ENCODE results near the gene PTGDR2.

Gene PTGDR2

DNA sequence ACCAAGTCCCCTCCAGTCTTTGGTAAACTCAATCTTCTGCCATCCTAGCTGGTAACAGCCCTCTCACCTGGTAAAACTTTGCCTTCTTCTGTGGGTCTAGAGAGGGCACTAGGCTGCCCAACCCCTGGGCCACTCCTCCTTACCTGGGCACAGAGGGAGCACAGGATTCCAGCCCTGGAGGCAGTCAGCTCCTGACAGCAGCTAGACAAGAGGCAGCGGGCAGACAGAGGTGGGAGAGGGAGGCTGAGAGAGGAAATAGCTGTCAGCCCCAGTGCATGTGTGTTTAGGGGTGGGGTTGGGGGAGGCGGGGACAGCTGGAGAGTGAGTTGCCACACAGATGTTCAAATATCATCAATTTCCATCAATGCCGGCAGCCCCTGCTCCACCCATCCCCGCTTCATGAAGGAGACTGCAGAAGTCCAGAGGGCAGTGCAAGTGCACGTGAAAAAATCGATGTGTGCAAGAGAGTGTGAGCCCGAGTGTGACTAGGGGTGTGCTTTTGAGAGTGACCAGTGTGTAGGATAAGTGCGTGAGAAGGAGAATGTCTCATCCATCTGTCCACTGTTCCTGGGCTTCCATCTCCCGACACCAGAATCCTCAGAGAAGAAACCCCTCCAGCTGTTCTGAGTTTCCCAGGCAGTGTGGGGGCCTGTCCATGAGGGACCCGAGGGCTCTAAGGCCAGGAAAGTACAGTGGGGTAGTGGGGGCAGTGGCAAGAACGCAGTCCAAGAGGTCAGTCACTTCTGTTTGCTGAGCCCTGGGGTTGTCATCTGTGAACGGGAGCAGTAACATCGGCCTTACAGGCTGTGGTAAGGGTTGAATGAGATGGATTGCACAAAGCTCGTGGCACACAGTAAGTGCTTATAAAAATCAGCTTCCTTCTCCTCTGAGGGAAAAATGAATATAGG, at the start of gene PTGDR2:
Gene PTGDR2 (minus strand): TSS at position 225 of the 908 bp plus-strand sequence. CDS start 2,228 bp downstream, outside the sequence.
- no peak for DNase-seq

DNA sequence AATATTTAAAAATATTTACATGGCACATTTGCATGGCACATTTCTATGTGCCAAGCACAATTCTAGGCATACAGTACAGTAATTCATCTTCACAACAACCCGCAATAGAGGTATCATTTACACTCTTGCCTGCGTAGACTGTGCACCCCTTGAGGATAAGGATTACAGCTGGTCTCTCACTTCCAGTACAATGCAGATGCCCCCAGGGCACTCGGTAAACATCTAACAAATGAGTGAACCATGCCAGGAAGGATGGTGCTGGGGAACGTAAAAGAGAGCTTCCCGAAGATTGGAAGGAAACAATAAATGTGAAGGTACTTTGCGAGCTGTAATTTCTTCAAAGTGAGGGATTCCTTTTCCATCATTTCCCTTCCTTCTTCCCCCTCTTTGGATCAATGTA, 49.3 kb upstream of the PTGDR2 start:
- no peak for DNase-seq

DNA sequence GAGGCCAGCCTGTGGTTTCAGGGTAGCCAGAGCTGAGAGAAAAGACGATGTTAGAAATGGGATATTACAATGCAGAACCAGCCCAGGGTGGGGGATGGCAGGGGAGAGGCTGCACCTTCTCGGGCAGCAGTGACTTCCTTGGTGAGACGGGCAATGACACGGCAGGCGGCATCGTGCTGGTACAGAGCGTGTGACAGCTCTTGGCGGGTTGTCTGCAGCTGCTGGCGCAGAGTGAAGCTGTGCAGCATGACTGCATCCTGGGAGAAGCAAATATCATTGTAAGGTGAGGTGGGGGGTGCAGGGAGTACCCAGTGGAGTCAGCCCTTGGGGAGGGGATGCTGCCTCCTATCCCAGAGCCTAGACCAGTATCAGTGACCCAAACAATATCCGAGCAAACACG, 46.9 kb upstream of the PTGDR2 start:
- DNase-seq = no peak

DNA sequence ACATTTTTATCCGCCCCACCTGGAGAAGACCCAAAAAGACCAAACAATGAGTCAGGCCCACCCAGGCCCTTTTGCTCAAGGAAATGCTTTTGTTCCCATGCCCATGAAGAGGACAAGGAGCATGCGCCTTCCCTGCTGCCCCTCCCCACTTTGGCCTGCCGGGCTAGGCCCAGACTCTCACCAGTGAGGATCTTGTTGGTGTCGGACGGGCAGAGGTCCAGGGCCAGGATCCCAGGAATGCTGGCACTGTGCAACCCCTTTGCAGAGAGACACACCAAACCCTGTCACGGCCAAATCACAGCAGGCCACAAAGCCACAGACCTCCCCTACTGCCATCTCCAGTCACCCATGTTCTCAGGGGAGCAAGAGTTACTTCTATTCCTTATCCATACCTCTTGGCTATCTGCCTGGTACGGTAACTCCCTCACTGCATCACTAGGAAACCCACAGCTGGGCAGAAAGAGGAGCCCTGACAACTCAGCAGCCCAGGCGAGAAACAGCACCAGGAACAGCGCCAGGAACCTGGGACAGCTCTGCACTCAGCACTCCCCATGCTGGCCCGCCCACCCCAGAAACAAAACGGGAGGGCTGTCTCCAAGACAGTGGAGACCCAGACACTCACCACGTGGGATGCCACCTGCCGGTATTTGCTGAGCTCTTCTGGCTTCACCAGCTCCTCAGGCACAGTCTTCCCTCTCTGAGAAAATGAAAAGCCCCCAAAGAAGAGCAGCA, 45.1 kb upstream of the PTGDR2 start:
- DNase-seq = no peak

DNA sequence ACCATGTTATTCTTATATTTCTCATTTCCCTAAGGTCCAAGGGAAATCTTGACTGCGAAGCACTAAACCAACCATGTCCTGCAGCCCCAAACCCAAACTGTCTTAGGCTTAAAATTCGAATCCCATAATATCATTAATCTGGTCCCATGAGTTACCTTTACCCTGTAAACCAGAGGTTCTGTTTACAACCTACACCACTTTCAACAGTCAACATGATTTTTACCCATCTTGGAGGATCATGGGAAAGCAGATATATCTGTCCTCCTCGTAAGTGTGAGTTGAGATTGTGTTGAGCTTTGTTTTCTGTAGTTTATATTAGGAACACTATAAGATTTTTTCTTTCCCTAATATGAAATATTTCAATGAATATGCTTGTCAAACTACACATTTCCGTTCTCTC, 44.2 kb upstream of the PTGDR2 start:
- DNase-seq = no peak

DNA sequence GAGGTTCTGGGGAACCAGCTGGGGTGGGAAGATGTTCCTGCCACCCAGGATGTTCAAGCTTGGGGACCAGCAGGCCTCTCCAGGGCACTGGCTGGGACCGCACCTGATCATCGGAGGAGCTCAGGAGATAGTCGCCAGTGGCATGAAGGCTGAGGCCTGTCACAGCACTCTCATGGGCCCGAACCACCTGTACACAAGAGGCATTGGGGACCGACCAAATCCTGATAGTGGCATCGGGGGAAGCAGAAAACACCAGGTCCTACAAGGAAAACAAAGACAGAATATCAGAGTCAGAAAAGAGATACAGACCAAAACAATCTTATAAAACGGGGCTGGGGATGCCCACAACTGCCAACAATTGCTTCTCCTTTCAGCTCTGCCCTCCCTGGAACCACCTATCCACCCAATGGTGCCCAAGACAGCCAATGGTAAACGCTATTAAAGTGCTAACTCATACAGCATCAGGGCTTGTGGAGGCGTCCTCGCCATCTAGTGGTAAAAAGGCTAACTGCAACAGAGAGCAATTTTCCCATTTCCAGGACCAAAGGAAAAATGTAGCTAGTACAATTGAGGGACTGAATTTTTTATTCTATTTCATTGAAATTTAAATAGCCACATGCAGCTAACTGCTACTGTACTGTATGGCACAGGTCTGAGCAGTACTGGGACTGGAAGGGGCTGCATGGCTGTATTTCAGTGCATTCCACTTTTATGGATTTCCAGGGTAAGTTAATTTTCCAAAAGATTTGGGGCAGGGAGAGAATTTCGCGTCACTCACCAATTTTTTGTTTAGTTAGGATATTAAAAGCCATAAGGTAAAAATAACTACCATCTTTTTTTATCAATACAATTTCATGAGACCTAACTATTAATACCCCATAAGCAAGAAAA, 43.5 kb upstream of the PTGDR2 start:
- peak; percentile 67 to 76 (median 75) for DNase-seq

DNA sequence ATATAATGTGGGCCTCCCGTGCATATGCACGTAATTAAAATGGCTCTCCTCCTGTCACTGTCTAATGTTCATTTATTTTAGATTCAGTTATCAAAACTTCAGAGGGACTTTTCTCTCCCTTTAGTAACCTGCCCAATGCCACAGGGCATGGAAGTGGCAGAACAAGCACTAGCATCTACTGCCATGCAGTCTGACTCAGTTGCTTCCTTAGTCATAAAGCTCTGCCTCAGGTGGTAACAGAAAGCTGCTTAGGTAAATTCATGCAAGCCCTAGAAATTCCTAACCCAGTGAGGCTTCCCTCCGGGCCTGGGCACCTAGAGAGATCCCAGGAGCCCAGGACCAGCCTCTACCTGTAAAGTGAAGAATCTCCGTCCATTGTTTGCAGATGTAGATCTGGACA, 41.7 kb upstream of the PTGDR2 start:
- no peak for DNase-seq

DNA sequence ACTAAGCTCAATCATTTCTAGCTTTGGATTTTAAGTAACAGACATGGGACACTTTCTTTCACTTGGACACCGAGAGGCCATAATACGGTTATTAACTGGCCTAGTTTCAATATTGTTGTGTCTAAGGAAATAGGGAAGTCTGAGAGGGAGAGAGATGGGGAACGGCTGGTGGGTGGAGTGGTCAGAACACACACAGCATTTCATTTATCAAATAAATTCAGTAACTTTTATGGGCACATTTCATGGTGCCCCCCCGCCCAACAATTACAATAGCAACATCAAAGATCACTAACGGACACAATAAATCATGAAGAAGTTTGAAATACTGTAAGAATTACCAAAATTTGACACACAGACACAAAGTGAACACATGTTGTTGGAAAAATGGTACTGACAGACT, 39.9 kb upstream of the PTGDR2 start:
- peak in 1 of 3 donors; percentile 13 for DNase-seq

DNA sequence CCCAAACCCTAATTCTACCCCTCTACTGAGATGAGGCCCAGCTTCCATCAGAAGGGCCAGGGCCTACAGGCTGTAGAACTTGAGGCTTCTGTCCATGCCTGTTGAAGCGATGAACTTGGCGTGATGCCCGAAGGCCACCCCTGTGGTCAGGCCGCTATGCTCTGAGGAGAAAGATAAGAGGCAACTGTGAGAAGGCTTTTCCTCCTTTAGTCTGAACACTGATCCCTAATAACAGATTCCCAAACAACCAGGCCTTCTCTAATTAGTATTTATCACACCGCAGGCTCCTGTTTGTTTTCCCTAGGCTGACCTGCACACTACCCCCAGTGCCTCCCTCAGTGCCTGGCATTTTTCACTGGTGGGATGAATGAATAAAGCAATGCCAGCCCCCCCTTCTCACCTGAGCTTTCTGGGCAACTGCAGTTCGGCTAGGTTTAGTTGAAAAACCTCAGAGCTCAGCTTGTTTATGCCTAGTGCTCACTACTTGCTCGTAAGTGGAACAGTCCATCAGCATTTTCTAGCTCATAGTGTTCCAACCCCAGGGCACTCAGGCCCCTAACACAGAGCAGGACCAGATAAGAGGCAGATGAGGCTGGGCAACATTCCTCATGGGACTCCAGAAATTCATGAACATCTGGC, 35.5 kb upstream of the PTGDR2 start:
- DNase-seq = no peak

DNA sequence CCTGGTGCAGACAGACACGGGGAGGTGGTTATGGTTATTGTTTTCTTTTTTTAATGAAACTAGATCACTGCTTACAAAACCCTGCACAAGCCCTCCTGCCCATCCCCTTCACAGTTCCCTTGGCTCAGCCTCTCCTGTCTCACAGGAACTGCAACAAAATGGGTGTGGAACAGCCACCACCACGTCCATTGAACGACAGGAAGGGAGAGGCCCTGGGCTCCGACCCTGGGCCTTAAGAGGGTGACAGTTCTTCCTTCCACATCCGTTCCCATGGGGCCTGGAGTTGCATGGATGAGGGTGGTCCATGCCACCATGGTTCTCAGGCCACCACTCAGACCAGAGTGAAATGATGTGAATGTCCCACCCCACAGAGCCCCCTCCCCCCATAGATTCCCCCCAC, 34.9 kb upstream of the PTGDR2 start:
- DNase-seq = no peak

DNA sequence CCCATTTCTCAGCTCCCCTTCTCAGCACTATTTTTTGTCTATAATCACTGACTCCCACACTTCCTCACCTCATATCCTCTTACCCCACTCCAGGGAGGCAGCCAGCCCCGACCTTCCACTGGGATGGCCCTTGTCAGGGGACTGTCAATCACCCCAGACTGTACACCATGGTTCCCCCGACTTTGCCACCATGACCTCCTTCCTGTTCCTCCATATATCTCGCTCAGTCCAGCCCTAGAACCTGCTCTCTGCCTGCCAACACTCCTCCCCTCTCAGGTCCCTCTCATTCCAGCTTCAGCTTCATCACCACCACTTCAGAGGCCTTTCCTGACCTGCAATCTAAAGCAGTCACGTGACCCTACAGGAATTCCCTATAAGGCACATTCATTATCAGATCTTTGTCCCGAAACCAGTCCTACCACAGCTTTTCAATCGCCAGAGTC, 34.1 kb upstream of the PTGDR2 start:
- no peak for DNase-seq

DNA sequence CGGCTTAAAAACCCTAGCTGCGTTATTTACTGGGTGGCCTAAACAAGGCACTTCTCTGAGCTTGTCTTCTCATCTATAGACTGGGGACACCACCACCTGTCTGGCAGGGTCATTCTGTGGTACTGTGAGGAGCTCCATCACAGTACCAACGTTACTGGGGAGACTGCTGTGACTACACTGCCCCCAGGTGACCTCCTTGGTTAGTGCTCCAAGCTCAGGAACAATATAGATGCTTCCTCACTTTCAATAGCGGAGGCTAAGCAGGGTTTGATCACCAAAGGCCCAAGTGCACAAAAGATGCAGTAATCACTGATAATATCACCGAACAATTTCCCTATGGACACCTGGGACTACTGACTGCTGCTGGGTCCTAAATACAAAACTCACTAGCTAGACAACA, 31.8 kb upstream of the PTGDR2 start:
- DNase-seq = peak; percentile 53 to 64 (median 64)

DNA sequence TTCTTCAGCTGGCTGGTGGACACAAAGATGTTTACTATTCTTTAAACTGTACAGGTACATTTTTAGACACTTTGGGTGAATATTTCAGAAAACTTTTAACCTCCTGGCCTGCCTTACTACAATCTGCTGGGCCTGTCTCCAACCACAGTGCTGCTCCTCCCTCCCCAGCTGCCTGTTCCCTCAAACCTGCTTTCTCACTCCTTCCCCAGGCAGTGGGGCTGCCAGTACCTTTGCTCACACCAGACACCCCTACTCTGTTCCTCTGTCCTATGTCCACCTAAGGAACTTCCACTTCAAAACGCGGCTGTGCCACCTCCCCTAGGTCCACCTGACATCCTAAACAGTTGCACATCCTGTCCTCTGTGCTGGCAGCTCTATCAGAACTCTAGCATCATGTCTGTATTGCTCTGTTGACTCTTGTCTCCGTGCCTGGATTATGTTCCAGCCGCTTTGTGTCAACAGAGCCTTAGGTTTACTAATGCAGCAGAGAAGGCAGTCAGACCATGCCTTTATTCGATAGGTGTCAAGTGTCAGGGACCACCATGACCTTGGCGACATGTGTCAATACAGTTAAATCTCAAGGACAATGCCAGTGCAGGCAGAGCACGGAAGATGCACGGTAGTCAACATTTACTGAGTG, 25.0 kb upstream of the PTGDR2 start:
- DNase-seq = no peak

DNA sequence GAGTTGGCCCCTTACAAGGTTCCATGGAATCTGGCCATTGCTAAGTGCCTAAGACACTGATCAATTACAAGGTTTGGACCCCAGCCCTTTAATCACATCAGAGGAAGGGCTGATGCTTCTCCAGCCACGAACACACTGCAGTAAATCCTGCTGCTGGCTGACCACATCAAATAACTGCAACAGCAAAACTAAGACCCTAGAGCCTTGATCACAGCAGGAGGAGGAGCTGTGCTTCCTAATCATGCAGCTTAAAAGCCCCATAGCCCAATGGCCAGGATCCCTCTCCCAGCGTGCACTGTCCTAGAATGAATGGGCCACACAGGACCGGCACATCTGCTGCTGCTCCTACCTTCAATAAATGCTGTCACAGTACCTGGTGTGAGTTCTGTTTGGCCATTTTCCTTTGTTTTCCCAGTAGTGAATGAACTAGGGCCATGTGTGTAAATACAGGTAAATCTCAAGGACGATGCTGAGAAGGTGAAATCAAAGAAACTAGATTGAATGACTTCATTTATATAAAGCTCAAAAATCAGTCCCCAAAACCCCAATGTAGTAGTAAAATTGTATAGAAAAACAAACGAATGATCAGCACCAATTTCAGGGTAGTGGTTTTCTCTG, 24.3 kb upstream of the PTGDR2 start:
- no peak for DNase-seq

DNA sequence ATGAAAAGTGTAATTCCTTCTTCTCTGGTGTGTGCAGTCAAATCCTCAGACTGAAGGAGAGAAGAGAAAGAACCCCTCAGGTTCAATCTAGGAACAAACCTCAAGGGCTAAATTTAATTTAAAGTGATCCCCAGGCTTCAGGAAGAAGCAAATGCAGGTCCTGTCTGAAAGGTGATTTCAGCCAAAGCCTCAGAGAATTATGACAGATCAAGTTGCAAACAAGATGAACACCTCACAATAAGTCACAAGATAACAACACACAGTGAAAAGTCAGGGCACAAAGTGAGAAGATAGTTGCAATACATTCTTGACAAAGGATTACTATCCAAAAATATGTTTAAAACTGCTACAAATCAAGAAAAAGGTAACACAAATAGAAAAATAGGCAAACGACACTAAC, 23.4 kb upstream of the PTGDR2 start:
- no peak for DNase-seq

DNA sequence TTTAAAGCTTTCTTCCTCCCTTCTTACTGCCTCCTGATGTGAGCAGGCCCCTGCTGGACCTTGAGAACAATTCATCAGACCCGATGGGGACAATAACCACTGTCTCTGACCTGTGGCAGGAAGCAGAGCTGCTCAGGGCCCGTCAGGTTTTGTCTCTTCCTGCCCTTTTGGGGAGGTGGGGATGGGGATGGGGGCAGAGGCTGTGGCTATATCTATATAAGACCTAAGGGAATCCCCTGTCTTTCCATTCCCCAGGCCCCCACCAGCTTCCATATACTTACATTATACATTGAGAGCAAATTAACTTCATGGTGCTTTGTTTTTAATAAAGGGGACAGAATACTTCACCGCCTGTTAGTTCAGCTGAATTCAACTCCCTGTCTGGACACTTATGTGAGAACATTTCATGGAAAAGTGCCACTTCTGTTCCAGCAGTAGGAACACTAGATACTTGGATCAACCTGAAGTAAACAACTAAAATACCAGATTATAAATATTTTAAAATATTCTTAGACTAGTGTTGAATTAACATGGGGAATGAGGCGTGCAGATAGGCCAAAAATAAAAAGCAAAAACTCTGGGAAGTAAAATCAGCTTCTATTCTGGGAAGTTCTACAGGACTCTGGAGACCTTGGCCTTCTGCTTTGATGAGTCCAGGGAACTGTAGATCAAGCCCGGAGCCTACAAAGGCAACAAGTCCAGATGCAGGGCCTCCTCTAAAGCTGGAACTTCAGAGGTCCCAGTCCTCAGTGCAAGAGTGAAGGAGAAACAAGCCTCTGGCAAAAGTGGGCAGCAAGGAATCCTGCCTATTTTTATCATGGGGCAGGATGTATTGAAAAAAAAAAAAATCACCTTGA, 22.7 kb upstream of the PTGDR2 start:
- no peak for DNase-seq

DNA sequence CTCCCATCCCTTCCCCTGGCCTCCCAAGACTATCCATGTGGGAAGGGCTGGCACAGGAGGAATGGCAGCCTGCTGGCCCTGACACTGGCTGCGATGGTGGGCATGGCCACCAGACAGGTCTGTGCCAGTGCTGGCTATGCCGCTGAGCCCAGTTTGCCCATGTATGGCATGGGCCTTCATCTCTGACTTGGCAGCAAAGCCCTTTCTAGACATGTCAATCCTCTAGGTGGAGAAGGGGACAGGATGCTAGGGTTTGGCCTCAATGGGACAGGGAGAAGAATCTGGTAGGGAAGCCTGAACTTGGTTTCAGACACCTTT, 20.4 kb upstream of the PTGDR2 start:
- DNase-seq = no peak

DNA sequence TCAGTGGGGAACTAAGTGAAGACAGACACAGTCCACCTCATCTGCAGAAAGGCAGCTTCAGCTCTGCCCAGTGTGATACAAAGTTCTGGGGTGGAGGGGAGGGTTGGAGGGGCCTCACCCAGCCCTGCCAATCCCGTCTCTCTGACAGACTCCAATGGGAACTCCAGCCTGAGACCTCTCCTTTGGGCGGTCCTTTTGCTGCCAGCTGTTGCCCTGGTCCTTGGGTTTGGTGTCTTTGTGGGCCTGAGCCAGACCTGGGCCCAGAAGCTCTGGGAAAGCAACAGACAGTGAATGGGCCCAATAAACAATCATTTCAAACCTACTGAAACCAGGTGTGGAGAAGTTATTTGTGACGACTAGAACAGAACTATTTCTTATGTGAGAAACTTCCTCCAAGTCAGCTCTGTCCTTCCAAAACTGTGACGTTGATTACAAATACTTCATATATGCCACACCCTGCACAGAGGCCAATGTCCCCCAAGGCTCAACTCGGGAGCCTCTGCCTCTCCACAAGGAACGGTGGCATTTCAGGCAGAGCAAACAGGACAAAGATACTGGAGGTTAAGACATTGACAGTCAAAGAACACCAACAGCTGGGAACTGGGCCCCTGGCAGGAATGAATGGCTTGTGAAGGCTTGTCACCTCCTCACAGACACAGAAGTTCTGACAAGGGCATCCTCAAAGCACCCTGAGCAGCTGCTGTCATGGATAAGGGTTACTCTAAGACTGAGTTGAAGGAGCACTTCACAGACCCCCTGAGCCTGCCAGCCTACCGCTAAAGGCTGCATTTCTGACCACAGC, 19.8 kb upstream of the PTGDR2 start:
- DNase-seq = no peak

DNA sequence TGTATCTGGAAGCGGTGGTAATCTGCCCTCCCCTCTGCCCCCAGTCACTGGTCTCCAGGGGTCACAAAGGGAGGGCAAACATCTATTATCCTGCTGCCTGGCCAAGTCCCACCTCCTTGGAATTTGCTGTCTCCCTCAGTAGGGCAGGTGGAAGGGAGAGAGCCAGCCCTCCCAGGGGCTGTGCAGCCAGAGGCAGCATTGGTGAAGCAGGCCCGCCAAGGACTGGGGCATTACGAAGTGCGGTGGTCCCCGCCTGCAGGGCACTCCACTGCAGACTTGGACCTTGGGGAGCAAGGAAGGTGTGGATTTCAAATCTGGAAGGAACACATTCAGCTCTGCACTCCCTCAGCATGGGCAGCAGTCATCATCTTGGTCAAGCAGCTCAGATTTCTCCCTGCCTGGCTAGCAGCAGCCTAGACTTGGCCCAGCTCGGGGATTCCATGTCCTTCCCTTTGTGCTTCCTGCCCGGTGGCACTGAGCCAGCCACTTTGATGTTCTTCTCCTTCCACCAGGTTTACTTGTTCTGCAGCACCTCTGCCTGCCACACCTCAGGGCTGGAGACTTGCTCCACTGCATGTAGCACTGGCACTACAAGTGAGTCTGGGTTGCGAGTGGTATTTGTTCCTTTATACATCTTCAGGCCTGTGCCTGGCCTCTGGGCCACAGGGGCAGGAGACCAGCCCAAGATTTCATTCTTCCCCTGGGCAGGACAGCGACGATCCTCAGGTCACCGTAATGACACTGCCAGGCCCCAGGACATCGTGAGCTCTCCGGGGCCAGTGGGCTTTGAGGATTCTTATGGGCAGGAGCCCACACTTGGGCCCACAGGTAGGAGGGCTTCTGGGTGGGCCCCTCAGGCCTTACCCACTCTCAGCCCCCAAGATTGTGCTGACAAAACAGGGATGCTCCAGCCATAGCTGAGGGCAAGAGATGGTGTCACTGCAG, 18.9 kb upstream of the PTGDR2 start:
- no peak for DNase-seq
